ENCODE measurements around the gene BRSK1. TPM values are rescaled to one million over a fixed set of nuclear protein-coding genes. Genes with fewer than 3 reads are reported as not detected.

Gene BRSK1
- total and polyA plus RNA-seq, 2 of the 13 experiments (the other 11 are each of a cell fraction or from before 2014, with no cell fraction given) = 0.18 to 1.2 TPM

- ChIA-PET CTCF (ENCODE audit: low intra/inter-chr PET ratio, low total read pairs) (no interaction called here), POLR2A (interaction anchor here (0.9 to 6.2 kb wide), 18 partner anchors 24 to 399 kb away, joined by 3 to 95 read pairs (median 5); partner anchors contain the start of genes HSPBP1, KMT5C, PPP1R12C and PTPRH)
- FAIRE-seq (no peak), ATAC-seq (no peak; the same call in 2 of the 3 replicates), DNase-seq (ENCODE audit: low spot score) (peak; percentile 47)
- H3K36me3 ChIP-seq (replicated peaks in 1 of 2; ENCODE audit: control insufficient read depth in 1 of 2, insufficient read depth in 2 of 2, low read length in 2 of 2) = peaks cover 6 to 26% of the 10 kb centered on the region in 2 experiments; a peak in 4 of 5 replicates
- no peaks in the 10 kb centered on the region; a peak in 1 of 5 replicates for H3K27me3 ChIP-seq (ENCODE audit: control insufficient read depth in 1 of 2, insufficient read depth in 2 of 2, low read length in 2 of 2)
- H3K27ac ChIP-seq (ENCODE audit: extremely low read length, insufficient read depth, low read length) = peak overlapping the region; percentile 68
- no peak overlapping the region for H2AFZ ChIP-seq (ENCODE audit: low read length)
- H3K79me2 ChIP-seq (ENCODE audit: insufficient read depth, low read length) = peaks cover 72% of the 10 kb centered on the region
- peaks cover 58% of the 10 kb centered on the region for H3K4me1 ChIP-seq (ENCODE audit: insufficient read depth, low read length)
- H3K9ac ChIP-seq (ENCODE audit: insufficient read depth, low read depth, low read length) = peak overlapping the region; percentile 97
- H3K9me3 ChIP-seq (ENCODE audit: low read length) = no peaks in the 10 kb centered on the region
- WGBS (ENCODE audit: low lambda C conversion rate) = 71% methylated on average over 16 of the region's 17 CpGs
- in situ Hi-C loops (cut with HindIII; ENCODE audit: extremely low pct_ligation_motif_present, low pct_unique_long_range_greater_than_20kb) = loop anchor here (5.0 kb wide), 1 partner anchor 34 kb away; no protein-coding TSS in a partner anchor
- H3K4me2 ChIP-seq (ENCODE audit: low read depth, low read length) = peak overlapping the region; percentile 99
- peak overlapping the region; percentile 88 to 95 (median 94) for H3K4me3 ChIP-seq (replicated peaks in 1 of 3; ENCODE audit: insufficient read depth in 1 of 3, low read depth in 2 of 3, low read length in 3 of 3)
- H4K20me1 ChIP-seq (ENCODE audit: insufficient read depth, low read length) = peaks cover 50% of the 10 kb centered on the region
- no TSS peak for BruUV-seq (replicated peaks)
- intact Hi-C loops (cut with micrococcal nuclease; ENCODE audit: unreplicated experiment) = no loop called here
- peak; percentile 42; the same call in 1 of the 2 replicates for TF ChIP-seq ZFX (CRISPR knock-in tag; IDR thresholded peaks at IDR 0.05; ENCODE audit: low read depth)
- 0 out of 2 replicates have a peak, but pooled peaks have one; percentile 8 for TF ChIP-seq ZNF644 (CRISPR knock-in tag; IDR thresholded peaks at IDR 0.05; ENCODE audit: low read depth)
- no peak for TF ChIP-seq PRDM4 (CRISPR knock-in tag; IDR thresholded peaks at IDR 0.05; ENCODE audit: borderline replicate concordance)
- TF ChIP-seq ZSCAN9 (CRISPR knock-in tag; IDR thresholded peaks at IDR 0.05; ENCODE audit: borderline replicate concordance) = no peak
- 0 out of 2 replicates have a peak, but pooled peaks have one; percentile 2 for TF ChIP-seq WIZ (CRISPR knock-in tag; IDR thresholded peaks at IDR 0.05)
- TF ChIP-seq ZNF431 (CRISPR knock-in tag; IDR thresholded peaks at IDR 0.05; ENCODE audit: borderline replicate concordance, low read depth) = peak; percentile 44; the same call in 1 of the 2 replicates
- TF ChIP-seq SP4 (CRISPR knock-in tag; IDR thresholded peaks at IDR 0.05) = no peak
- TF ChIP-seq ZNF501 (CRISPR knock-in tag; IDR thresholded peaks at IDR 0.05) = peak; percentile 56; the same call in 1 of the 2 replicates
- TF ChIP-seq NR2C2 (CRISPR knock-in tag; IDR thresholded peaks at IDR 0.05; ENCODE audit: borderline replicate concordance) = 0 out of 2 replicates have a peak, but pooled peaks have one; percentile 21
- peak; percentile 86 for TF ChIP-seq FOSL2 (CRISPR knock-in tag; IDR thresholded peaks at IDR 0.05)
- TF ChIP-seq ZNF646 (CRISPR knock-in tag; IDR thresholded peaks at IDR 0.05) = peak; percentile 98
- TF ChIP-seq ZNF781 (CRISPR knock-in tag; IDR thresholded peaks at IDR 0.05; ENCODE audit: borderline replicate concordance, not compliant biosample characterization) = no peak
- TF ChIP-seq PTBP1 (IDR thresholded peaks at IDR 0.05; ENCODE audit: low read depth, low read length, poor library complexity, severe bottlenecking) = no peak
Measured at GRCh38 chr19:55255618-55256423, 28.0 kb upstream of the BRSK1 start.
